NOMO-1 treated with DMSO at 0.1 percent for 48 hours (cell line): ENCODE data around the gene BZW1.

Experiments used
- DNase-seq: peaks from one replicate; lab custom pipeline; 2025; ENCODE audit not compliant: unreplicated experiment; lab: John Stamatoyannopoulos, UW

Gene BZW1

DNA sequence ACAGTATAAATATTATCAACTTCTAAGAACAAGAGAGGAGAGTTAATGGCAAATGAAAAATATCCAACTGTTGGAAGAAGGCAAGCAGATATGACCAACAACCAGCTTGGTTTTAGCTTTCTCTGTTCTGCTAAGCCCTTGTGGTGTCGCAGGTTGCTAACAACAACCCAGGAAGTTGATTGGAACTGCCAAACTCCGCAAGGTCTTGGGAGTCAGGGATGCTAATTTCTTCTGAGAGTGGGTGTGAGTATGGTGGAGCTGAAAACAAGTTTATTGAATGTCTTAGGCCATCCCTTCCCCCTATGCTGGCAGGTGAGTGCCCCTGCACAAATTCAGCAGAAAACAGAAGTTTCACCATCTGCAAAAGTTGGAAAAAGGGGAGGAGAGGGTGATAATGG is 17.5 kb downstream of the BZW1 start:
- no peak for DNase-seq

DNA sequence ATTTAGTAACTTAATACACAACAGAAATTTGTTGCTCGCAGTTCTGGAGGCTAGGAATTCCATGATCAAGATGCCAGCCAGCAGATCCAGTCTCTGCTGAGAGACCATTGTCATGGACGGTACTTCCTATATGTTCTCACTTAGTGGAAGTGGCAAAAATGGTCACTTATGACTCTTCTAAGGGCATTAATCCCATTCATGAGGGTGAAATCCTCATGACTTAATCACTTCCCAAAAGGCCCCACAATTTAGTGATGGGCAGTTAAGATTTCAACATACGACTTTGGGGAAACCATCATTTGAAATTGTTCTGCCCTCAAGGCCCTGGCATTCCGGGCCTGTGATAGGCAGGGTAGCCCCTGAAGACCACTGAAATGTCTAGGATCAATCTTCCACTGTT is 23.0 kb downstream of the BZW1 start:
- DNase-seq = no peak

DNA sequence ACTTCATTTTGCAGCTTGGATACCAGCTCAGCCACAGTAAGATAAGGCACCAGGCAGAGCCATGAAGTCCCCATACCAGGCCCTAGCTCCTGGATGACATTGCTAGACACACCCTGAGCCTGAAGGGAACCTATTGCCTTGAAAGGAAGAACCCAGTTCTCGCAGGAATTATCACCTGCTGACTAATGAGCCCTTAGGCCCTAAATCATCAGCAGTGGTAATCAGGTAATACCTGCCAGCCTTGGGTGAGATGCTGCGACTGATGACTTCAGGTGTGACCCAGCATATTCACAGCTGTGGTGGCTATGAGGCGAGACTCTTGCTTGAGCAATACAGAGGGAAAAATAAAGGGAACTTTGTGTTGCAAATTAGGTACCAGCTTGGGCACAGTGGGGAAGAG is 27.8 kb downstream of the BZW1 start:
- no peak for DNase-seq

DNA sequence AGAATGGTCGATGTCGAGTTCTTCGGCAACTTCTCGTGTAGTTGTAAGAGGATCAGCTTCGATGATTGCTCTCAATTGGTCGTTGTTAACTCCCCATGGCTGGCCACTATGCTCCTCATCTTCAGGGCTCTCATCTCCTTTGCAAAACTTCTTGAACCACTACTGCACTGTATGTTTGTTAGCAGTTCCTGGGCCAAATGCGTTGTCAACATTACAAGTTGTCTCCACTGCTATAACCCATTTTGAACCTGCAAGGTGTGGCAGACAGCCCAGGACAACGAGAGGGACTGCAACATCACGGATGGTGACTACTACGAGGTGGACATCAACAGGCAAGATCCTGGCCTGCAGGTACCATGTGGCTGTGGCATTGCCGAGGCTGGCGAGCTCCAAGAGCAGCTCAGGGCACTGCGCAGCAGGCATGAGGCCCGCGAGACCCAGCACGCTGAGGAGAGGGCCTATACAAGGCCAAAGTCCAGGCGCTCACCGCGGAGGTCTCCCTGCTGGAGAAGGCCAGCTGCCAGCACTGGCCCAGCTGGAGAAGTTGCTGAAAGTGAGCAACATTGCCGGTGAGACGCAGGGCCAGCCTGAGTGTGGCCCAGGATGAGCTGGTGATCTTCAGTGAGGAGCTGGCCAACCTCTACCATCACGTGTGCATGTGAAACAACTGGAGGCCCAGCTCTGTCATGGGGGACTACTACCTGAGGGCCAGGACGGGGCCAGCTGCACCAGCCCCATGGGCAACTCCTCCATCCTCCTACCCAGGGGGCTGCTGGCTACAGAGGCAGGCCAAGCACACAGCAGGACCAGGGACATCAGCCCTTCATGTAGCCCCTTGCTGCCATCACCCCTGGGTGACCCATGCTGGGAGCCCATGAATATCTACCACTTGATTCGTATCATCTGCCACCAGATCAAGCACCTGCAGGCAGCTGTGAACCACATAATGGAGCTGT is 32.6 kb downstream of the BZW1 start:
- no peak for DNase-seq

DNA sequence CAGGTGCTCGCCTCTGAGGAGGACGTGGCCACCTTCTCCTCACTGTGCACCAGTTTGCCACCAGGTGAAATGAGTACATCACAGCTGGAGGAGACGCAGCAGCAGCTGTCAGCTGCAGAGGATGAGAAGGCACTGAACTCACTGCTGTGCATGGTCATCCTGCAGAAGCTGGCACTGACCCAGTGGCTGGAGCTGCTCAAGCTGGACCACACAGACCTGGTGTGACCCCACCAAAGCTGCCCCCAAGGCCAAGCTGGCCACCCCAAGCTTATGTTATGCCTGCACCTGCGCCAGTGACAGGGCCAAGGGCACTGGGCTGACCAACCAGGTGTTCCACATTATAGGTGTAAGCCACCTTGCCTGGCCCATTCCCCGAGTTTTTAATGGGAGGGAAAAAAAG is 33.5 kb downstream of the BZW1 start:
- no peak for DNase-seq

DNA sequence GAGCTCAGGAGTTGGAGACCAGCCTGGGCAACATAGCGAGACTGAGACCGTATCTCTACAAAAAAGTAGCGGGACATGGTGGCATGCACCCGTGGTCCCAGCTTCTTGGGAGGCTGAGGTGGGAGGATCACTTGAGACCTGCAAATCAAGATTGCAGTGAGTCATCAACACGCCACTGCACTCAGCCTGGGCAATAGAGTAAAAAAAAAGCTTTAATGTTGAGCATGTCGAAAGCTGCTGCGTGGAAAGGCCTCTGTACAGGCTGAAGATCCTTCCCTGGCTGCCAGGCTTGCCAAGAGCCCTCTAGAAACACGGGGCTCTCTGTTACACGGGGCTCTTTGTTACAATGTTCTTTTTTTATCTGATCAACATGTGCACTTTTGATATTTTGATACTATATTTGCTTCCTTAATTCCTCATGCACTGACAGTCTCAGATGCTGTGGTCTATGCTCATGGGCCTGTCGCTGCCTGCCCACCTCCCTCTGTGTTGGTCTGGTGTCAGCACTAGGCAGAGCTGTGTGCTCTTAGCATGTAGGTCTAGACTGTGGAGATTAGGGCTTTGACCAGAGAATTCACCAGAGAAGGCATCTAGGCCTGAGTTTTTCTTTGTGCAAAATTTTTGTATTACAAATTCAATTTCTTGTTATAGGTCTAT is 34.1 kb downstream of the BZW1 start:
- DNase-seq = no peak

DNA sequence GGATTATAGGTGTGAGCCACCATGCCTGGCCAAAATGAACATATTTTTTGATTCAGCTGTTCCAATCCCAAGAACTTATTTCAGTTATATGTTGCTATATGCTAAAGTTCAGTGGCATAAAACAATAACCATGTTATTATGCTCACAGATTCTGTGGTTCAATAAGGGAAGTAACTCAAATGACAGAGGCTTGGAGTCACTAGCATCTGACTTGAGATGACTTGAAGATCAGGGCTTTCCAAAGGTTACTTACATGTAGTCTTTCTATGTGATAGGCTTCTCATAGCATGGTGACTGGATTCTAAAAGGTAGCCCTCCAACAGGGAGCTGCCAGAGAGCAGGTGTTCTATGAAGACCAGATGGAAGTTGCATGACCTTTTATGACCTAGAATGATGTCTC is 35.6 kb downstream of the BZW1 start:
- no peak for DNase-seq

DNA sequence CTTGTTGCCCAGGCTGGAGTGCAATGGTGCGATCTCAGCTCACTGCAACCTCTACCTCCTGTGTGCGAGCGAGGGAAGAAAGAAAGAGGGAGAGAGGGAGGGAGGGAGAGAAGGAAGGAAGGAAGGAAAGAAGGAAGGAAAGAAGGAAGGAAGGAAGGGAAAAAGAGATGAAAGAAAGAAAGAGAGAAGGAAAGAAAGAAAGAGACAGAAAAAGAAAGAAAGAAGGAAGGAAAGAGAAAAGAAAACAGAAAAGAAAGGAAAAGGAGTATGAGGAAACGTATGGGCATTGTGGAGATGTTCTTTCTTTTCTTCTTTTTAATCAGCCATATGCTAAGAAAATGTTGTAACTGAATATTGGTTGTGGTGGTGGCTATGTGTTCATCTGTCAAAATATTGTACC is 36.2 kb downstream of the BZW1 start:
- no peak for DNase-seq

DNA sequence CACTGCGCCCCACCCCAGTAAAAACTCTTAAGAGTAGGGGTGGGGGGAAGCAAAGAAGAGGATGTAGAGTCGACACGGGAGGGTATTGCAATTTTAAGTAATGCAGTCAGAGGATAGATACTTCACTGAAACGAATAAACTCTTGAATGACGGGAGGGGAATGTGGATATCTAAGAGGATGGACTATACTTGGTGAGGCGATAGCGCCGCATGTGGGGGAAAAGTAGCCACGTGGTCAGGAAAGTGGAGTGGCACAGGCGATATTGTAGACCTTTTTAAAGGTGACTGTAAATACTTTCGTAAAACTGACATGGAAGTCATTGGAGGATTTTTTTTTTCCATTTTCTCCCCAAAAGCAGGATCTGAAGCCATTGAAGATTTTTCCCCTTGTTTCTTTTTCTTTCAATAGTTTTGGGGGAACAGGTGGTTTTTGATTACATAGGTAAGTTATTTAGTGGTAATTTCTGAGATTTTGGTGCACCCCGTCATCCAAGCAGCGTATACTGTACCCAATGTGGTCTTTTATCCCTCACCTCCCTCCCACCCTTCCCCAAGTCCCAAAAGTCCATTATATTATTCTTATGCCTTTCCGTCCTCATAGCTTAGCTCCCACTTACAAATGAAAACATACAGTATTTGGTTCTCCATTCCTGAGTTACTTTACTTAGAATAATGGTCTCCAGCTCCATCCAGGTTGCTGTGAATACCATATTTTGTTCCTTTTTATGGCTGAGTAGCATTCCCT is 39.0 kb downstream of the BZW1 start:
- DNase-seq = no peak

DNA sequence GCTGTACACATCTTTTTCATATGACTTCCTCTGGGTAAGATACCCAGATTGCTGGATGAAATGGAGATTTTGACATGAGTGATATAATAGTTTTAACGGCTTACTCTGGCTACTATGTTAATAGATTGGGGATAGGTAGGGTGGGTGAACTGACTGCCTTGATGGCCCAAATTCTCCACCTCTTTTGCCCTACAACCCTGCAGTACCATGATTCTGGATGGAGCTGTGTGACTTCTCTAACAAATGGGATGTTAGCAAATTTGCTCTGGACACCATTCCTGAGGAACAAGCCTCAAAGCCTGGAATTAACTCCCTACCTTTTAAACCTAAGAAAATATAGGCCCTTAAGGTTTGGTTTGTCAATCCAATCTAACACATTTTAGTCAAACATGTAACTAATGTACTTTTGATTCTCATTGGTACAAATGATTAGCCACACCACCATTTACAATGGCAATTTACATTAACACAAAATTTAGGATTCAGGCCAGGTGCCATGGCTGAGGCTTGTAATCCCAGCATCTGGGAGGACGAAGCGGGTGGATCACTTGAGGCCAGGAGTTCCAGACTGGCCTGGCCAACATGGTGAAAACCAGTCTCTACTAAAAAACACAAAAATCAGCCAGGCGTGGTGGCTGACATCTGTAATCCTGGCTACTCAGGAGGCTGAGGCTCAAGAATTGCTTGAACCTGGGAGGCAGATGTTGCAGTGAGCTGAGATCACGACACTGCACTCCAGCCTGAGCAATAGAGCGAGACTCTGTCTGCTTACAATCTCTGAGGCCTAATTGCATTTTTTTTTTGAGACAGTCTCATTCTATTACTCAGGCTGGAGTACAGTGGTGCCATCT is 39.9 kb downstream of the BZW1 start:
- no peak for DNase-seq

DNA sequence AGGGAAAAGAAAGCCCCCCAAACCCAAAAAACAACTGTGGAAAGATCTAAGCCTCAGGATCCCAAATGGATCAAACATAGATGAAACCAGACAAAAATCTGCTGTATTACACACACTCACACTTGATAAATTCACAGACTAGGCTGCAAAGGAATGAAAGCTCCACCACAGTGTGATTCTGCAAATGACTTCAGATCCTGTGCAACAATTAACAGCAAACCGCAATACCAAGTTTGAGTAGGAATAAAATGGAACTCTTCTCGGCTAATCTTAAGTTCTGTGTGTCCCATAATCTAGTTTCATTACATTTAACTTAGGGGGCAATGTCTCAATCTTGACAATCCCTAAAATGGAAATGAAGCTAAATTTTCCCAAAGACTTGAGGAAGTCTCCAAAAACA is 40.9 kb downstream of the BZW1 start:
- no peak for DNase-seq

DNA sequence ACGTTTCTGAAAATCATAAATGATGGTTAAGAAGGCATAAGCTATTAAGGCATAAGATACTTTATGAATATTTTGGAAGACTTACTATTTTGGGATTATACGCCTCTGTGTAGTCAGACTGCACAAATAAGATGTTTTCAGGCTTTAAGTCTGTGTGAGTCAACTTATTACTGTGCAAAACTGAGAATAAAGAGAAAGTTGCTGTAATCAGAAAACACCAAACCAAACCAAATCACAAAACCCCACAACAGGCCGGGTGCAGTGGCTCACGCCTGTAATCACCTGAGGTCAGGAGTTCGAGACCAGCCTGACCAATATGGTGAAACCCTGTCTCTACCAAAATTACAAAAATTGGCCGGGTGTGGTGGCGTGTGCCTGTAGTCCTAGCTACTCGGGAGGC is 45.1 kb downstream of the BZW1 start:
- DNase-seq = no peak

DNA sequence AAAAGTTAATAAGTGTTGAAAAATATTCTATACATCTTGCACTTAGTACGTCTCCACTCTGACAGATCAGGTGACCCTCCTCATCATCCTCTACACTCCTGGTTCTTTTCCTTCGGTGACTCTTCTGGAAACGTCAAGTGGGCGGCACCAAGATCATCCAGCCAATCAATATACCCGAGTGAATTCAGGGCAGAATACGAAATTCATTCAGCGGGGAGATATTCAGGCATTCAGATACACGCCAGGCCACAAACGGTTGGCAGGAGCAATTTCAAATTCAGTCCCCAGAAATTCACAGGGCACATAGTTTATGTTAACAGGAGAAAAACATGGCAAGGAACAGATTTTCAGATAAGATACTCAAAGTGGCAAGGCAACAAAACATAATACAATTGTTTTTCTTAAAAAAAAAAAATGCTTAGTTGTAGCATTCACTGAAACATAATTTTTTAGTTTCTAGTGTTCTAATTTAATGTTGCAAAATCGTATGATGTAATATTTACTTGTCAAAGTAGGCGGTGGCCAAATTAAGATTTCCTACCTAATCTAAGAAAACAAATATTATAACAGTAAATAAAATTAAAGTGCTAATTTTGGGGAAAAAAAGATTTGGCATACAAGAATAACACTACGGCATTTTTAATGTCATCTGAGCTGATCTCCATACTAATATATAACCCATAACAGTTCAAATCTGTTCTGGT is 48.5 kb downstream of the BZW1 start:
- no peak for DNase-seq

DNA sequence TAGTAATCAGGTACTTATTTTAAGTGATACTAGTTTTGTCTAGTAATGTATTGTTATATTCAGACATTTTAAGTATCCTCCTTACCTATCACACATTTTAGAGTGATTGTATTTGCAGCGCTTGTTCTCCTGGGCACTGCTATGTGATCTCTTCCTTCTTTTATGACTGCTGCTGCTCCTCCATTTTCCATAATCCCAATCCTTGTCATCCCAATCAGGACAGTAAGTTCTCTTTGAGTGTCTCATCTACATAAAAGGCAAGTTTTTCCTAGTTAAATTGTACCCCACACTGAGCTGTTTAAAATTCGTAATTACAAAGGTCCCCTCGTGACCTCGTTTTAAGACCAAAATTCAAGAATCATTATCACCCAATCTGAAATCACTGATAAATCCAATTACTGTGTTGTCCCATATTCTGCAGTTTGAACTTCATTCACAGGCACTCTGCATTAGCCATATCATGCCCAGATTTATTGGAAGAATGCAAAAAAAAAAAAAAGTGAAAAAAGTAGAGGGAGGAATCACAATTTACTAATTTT is 50.0 kb downstream of the BZW1 start:
- DNase-seq = no peak

DNA sequence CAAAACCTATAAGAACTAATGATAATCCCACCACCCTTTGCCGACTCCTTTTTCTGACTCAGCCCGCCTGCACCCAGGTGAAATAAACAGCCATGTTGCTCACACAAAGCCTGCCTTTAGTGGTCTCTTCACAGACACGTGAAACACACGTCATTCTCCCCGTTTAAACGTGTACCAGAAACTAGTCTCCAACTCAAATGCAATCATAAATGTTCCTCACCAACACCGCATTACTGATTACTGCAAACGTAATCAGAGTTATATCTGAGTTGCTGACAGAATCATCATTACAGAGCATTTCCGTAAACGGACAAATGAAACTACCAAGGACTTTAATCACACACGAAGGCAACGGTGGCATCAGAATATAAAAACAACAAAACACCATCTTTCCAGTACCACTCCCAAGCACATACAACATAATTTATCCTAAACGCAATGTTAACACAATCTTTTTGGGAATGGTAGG is 50.9 kb downstream of the BZW1 start:
- DNase-seq = peak; percentile 41

DNA sequence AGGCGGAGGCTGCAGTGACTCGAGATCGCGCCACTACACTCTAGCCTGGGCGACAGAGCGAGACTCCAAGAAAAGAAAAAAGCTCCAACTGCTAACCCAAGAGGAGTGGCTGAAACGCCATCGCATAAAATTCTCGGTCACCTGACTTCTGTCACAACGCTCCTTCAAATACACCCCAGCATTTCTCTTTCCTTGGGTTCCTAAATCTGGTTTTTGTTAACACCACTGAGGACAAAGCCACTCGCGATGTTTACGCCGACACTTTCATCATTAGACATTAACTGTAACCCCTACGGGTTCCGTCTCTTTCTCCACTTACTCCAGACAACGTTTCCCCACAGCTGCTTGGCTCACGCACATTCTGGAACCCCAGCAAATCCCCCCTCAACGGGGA is 52.1 kb downstream of the BZW1 start:
- no peak for DNase-seq

DNA sequence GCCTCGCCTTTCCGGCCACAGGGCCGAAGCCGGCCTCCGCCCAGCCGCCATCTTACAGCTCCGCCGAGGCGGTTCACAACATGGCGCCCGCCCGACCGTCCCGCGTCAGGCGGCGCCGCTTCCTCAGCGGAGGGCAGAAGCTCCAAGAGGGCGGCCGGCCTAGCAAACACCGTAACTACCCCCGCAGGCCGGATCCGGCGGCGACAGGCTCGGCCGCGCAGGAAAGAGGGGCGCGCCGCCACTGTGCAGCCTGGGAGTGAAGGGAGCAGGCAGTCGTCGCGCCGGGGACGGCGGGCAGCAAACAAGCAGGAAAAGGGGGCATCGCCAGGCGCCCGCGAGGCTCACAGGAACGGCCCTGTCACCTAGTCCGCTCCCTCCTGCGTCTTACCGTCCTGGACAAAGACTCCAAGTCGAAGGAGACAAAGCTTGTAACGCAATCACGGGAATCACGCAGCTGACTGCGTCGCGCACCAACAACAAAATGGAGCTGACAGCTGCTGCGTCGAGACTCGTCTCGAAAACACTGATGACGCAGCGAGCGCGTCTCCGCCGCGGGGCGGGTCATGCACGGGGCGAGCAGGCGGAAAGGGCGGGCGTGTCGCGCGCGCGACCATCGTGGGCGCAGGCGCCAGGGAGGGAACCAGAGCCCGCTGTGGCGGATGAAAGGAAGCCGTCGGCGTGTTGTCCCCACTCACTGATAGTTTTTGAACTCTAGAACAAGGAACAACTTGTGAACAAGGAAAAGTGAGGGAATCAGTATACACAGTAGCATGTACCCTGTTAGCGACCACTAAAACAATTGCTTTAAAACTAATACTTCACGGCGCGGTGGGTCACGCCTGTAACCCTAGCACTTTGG is 52.7 kb downstream of the BZW1 start, which contains the start of gene CLK1:
TSS of gene CLK1 (minus strand) at position 483 of the 859 bp plus-strand sequence. CDS start 2,796 bp downstream, outside the sequence.
- peak; percentile 84 for DNase-seq

DNA sequence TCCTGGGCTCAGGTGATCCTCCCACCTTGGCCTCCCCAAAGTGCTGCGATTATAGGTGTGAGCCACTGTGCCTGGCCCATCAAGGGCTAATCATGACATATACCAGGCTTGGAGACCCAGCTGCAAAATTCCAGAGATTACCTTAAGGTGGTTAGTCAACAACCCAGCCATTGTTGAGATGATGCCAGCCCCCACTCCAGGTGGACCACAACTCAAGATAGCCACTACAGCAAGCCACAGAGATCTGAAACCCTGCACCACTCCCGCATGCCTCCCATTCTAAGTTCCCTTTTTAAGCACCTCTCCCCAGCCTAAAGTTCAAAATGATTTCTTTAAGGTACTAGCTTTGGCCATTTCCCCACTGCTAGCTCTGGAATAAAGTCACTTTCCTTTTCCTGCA is 57.3 kb downstream of the BZW1 start:
- no peak for DNase-seq

DNA sequence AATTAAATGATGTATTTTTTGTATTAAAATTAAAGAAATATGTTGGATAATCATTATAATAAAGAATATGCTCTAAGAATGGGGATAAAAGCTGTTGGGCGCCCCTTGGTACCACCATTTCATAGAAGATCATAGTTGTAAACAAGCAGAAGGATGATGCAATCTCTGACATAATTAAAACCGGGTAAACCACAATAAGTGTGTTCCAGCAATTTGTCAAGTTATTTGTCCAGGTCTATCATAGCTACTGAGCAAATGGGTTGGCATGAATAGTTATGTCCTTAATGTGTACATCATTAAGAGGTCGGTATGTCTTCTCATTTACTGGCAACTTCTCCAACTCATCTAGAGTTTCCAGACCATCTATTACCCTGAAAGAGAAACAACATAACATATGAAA is 59.4 kb downstream of the BZW1 start:
- DNase-seq = peak; percentile 20
